Retinal pigment epithelial cell (primary cell): Measurements from ENCODE around the gene PAX3.
"Not testable (repeated sequence)": the region's sequence is repeated elsewhere in the genome, so short reads cannot be mapped to it uniquely, and the experiment has no call there.

ENCODE experiments used
- DNase-seq: peaks from one replicate; pipeline ENCODE4 v3.0.0-alpha.2; 2010; ENCODE audit warnings: low read depth
- H3K4me3 ChIP-seq: 2 replicates; pipeline ENCODE4 v1.5.1; 2011; ENCODE audit warnings: mild to moderate bottlenecking, low read length, control low read depth, moderate library complexity
- TF ChIP-seq, protein P1 (sequence below): conservative IDR thresholded peaks from 2 replicates; pipeline ENCODE4 v1.5.1; 2011; ENCODE audit warnings: low read depth, low read length, control low read depth, inconsistent platforms

The PAX3 gene

GRCh38 chr2:222167762-222168161 is 131.0 kb downstream of the PAX3 start:
- no peak overlapping the region for H3K4me3 ChIP-seq
- no peak for DNase-seq
- TF ChIP-seq, protein P1, sequence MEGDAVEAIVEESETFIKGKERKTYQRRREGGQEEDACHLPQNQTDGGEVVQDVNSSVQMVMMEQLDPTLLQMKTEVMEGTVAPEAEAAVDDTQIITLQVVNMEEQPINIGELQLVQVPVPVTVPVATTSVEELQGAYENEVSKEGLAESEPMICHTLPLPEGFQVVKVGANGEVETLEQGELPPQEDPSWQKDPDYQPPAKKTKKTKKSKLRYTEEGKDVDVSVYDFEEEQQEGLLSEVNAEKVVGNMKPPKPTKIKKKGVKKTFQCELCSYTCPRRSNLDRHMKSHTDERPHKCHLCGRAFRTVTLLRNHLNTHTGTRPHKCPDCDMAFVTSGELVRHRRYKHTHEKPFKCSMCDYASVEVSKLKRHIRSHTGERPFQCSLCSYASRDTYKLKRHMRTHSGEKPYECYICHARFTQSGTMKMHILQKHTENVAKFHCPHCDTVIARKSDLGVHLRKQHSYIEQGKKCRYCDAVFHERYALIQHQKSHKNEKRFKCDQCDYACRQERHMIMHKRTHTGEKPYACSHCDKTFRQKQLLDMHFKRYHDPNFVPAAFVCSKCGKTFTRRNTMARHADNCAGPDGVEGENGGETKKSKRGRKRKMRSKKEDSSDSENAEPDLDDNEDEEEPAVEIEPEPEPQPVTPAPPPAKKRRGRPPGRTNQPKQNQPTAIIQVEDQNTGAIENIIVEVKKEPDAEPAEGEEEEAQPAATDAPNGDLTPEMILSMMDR, result no peak

- TF ChIP-seq, protein P1, result no peak
- no peak overlapping the region for H3K4me3 ChIP-seq
- no peak for DNase-seq
Observed at GRCh38 chr2:222160944-222161343, 137.9 kb downstream of the PAX3 start.

GRCh38 chr2:222160125-222160524 is 138.7 kb downstream of the PAX3 start:
- no peak overlapping the region for H3K4me3 ChIP-seq
- DNase-seq, result no peak
- TF ChIP-seq, protein P1, result no peak

DNA sequence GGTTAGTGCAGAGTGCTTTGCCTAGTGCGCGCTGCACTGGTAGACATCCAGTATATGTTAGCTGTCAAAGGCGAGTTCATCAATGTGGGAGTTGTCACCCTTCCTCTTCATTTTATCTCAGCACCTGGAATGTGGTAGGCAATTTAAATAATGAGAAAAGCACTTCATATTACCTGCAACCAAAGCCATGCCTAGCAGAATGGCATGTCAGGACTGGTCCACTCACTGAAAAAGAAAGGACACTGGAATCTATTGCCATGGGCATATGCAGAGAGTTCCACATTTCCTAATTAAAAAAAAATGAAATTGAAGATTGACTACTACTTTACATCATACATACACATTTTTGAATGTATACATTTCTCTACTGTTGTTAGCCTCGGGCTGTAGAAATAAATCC is 139.6 kb downstream of the PAX3 start:
- TF ChIP-seq, protein P1, result no peak

DNA sequence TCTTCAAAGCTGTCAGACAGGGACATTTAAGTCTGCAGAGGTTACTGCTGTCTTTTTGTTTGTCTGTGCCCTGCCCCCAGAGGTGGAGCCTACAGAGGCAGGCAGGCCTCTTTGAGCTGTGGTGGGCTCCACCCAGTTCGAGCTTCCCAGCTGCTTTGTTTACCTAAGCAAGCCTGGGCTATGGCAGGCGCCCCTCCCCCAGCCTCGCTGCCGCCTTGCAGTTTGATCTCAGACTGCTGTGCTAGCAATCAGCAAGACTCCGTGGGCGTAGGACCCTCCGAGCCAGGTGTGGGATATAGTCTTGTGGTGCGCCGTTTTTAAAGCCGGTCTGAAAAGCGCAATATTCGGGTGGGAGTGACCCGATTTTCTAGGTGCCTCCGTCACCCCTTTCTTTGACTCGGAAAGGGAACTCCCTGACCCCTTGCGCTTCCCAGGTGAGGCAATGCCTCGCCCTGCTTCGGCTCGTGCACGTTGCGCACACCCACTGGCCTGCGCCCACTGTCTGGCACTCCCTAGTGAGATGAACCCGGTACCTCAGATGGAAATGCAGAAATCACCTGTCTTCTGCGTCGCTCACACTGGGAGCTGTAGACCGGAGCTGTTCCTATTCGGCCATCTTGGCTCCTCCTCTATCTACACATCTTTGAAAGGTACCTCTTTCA is 143.7 kb downstream of the PAX3 start:
- not testable (repeated sequence) for H3K4me3 ChIP-seq

More for the DNA sequence above, 139.6 kb downstream of the PAX3 start:
- no peak overlapping the region for H3K4me3 ChIP-seq
- no peak for DNase-seq

More for the DNA sequence above, 143.7 kb downstream of the PAX3 start:
- not testable (repeated sequence) for DNase-seq
